Epithelial cell of esophagus (primary cell): Measurements from ENCODE around the gene OBSL1.
A peak's percentile ranks its signal among the peaks of the same experiment; 100 is the strongest.

ENCODE experiments used
- DNase-seq: peaks from one replicate; pipeline ENCODE4 v3.0.0; 2010; ENCODE audit warnings: low read depth
- H3K4me3 ChIP-seq: 2 replicates; pipeline ENCODE4 v1.5.1; 2011; ENCODE audit warnings: mild to moderate bottlenecking, low read length, control low read depth
- CTCF ChIP-seq: IDR thresholded peaks from 2 replicates; pipeline ENCODE4 v1.5.1; 2011; ENCODE audit warnings: low read depth, mild to moderate bottlenecking, low read length, control low read depth, inconsistent platforms; ENCODE audit not compliant: insufficient read depth; ENCODE audit errors: missing control alignments

The OBSL1 gene

GRCh38 chr2:219556413-219556812 lies 14.9 kb downstream of the OBSL1 start:
- no peak for DNase-seq
- H3K4me3 ChIP-seq: no peak overlapping the region
- TF ChIP-seq CTCF: no peak

- no peak overlapping the region for H3K4me3 ChIP-seq
- no peak for TF ChIP-seq CTCF
- no peak for DNase-seq
These were observed 15.4 kb downstream of the OBSL1 start for GRCh38 chr2:219555956-219556355.

GRCh38 chr2:219554350-219554749 lies 17.0 kb downstream of the OBSL1 start:
- TF ChIP-seq CTCF: no peak
- DNase-seq: no peak
- H3K4me3 ChIP-seq: no peak overlapping the region

GRCh38 chr2:219553463-219553963 lies 17.8 kb downstream of the OBSL1 start:
- H3K4me3 ChIP-seq: no peak overlapping the region
- DNase-seq: no peak
- TF ChIP-seq CTCF: no peak

GRCh38 chr2:219553168-219553417 lies 18.2 kb downstream of the OBSL1 start:
- H3K4me3 ChIP-seq: peak overlapping the region; percentile 55
- DNase-seq: no peak
- no peak for TF ChIP-seq CTCF

GRCh38 chr2:219552382-219553167 lies 18.8 kb downstream of the OBSL1 start:
- peak overlapping the region; percentile 55 for H3K4me3 ChIP-seq
- no peak for TF ChIP-seq CTCF
- peak; percentile 88 for DNase-seq
